HCT116 (cell line): ENCODE data around the gene DHX16. TPM values are rescaled to one million over a fixed set of nuclear protein-coding genes. Genes with fewer than 3 reads are reported as not detected.

ENCODE experiments used
- ATAC-seq: fragments of 200-7000 bp; cut with Tn5 transposase; 2 replicates; pipeline ENCODE4 v1.9.1; 2020; ENCODE audit warnings: mild to moderate bottlenecking, moderate library complexity
- BruUV-seq: library from RNA; stranded (reverse); fragments of 400-500 nt; replicated peaks from 2 replicates; lab custom pipeline; 2021; lab: Mats Ljungman, UMichigan
- CTCF ChIA-PET: fragments of 300-600 bp; sonication (Branson Sonifier 250); formaldehyde crosslinking; loops from one replicate; lab custom pipeline; 2021; ENCODE audit warnings: antibody characterized with exemption; lab: Charles Lee
- POLR2A ChIA-PET: fragments of 300-600, 350-600 bp; sonication (Branson Sonifier 250); formaldehyde crosslinking; loops from one replicate; lab custom pipeline; 2021; ENCODE audit warnings: antibody characterized with exemption; lab: Charles Lee
- RAD21 ChIA-PET, 2 experiments: fragments of 300-600 bp; sonication (Branson Sonifier 250); formaldehyde crosslinking; loops; one replicate each; lab custom pipeline; 2023; ENCODE audit warnings: low total read pairs in 2 of 2; ENCODE audit not compliant: uncharacterized antibody in 2 of 2, unreplicated experiment in 2 of 2, low non-redundant PET in 1 of 2; lab: Charles Lee
- DNase-seq: peaks from one replicate; pipeline ENCODE4 v3.0.0-alpha.2; 2010; ENCODE audit warnings: low read depth, low spot score
- H2AFZ ChIP-seq: fragments of 200-600 bp; shearing (Covaris generic), sonication (generic); 2 replicates; pipeline ENCODE4 v1.6.1; 2017; ENCODE audit warnings: low read depth, mixed run types, mixed read lengths, antibody characterized with exemption, low read length; ENCODE audit not compliant: poor library complexity, severe bottlenecking
- H3K27ac ChIP-seq: 2 replicates; pipeline ENCODE4 v1.5.1; 2012; ENCODE audit warnings: low read depth, low read length
- H3K27me3 ChIP-seq: fragments of 200-600 bp; sonication (generic); 2 replicates; pipeline ENCODE4 v1.6.1; 2016; ENCODE audit warnings: mixed run types, low read length, mixed read lengths; ENCODE audit not compliant: insufficient read depth
- H3K36me3 ChIP-seq, 2 experiments: fragments of 200-500 bp in 1 of 2; fragments of 200-600 bp in 1 of 2; sonication (Bioruptor generic) in 1 of 2; sonication (generic) in 1 of 2; 2 replicates each; pipeline versions ENCODE4 v1.5.1 to v1.6.1; 2014 to 2016; ENCODE audit warnings: low read length in 2 of 2, inconsistent platforms in 1 of 2, mixed read lengths in 1 of 2, mixed run types in 1 of 2; ENCODE audit not compliant: insufficient read depth in 2 of 2, control insufficient read depth in 1 of 2
- H3K4me1 ChIP-seq, 2 experiments: fragments of 200-600 bp in 1 of 2; sonication (generic) in 1 of 2; 2 replicates each; pipeline versions ENCODE4 v1.5.1 to v1.6.1; 2012 to 2017; ENCODE audit warnings: low read length in 2 of 2, inconsistent platforms in 1 of 2, mild to moderate bottlenecking in 1 of 2, mixed read lengths in 1 of 2, mixed run types in 1 of 2, moderate library complexity in 1 of 2; ENCODE audit not compliant: insufficient read depth in 2 of 2, control insufficient read depth in 1 of 2
- H3K4me2 ChIP-seq: fragments of 200-600 bp; sonication (generic); 2 replicates; pipeline ENCODE4 v1.6.1; 2017; ENCODE audit warnings: mixed run types, low read length, mixed read lengths
- H3K4me3 ChIP-seq, 2 experiments: fragments of 200-600 bp in 1 of 2; sonication (generic) in 1 of 2; replicated peaks in 1 of 2; 2 replicates each; pipeline ENCODE4 v1.5.1; 2011 to 2016; ENCODE audit warnings: low read length in 2 of 2, control low read depth in 1 of 2, low read depth in 1 of 2, mild to moderate bottlenecking in 1 of 2, mixed read lengths in 1 of 2, mixed run types in 1 of 2
- H3K79me2 ChIP-seq: fragments of 200-600 bp; sonication (generic); 2 replicates; pipeline ENCODE4 v1.6.1; 2017; ENCODE audit warnings: mild to moderate bottlenecking, mixed run types, low read length, moderate library complexity, mixed read lengths; ENCODE audit not compliant: insufficient read depth
- H3K9ac ChIP-seq: fragments of 200-600 bp; sonication (generic); 2 replicates; pipeline ENCODE4 v1.6.1; 2016; ENCODE audit warnings: low read length, mixed read lengths
- H3K9me2 ChIP-seq: fragments of 200-600 bp; sonication (generic), shearing (Covaris generic); 2 replicates; pipeline ENCODE4 v1.6.1; 2017; ENCODE audit warnings: mixed run types, mild to moderate bottlenecking, moderate library complexity; ENCODE audit not compliant: insufficient read depth
- H3K9me3 ChIP-seq, 2 experiments: fragments of 200-500 bp in 1 of 2; fragments of 200-600 bp in 1 of 2; sonication (Bioruptor generic) in 1 of 2; sonication (generic) in 1 of 2; 2 replicates each; pipeline ENCODE4 v1.6.1; 2014 to 2017; ENCODE audit warnings: low read length in 2 of 2, mixed read lengths in 2 of 2, inconsistent platforms in 1 of 2, low read depth in 1 of 2, mild to moderate bottlenecking in 1 of 2, mixed run types in 1 of 2, moderate library complexity in 1 of 2; ENCODE audit not compliant: control insufficient read depth in 1 of 2, insufficient read depth in 1 of 2
- H4K20me1 ChIP-seq: fragments of 200-600 bp; sonication (generic), shearing (Covaris generic); 2 replicates; pipeline ENCODE4 v1.6.1; 2017; ENCODE audit warnings: mixed run types, mild to moderate bottlenecking, moderate library complexity; ENCODE audit not compliant: insufficient read depth
- CBX3 ChIP-seq: IDR thresholded peaks from 2 replicates; pipeline ENCODE4 v1.6.1; 2012; ENCODE audit warnings: low read depth
- CTCF ChIP-seq, 3 experiments: fragments of 200-600 bp in 1 of 3; sonication (generic) in 1 of 3; IDR thresholded peaks in 2 of 3; conservative IDR thresholded peaks in 1 of 3; 2 replicates each; pipeline ENCODE4 v1.5.1; 2012 to 2017; ENCODE audit warnings: low read depth in 2 of 3, low read length in 2 of 3, antibody characterized with exemption in 1 of 3, borderline replicate concordance in 1 of 3, control low read depth in 1 of 3, mild to moderate bottlenecking in 1 of 3, mixed read lengths in 1 of 3, mixed run types in 1 of 3, moderate library complexity in 1 of 3; ENCODE audit not compliant: insufficient read depth in 1 of 3
- EZH2 ChIP-seq: fragments of 200-600 bp; sonication (generic); IDR thresholded peaks from 2 replicates; pipeline ENCODE4 v1.6.1; 2017; ENCODE audit warnings: antibody characterized with exemption, mixed run types
- EZH2phosphoT487 ChIP-seq: fragments of 200-600 bp; IDR thresholded peaks from 2 replicates; pipeline ENCODE4 v1.6.1; 2018; ENCODE audit warnings: antibody characterized with exemption, borderline replicate concordance
- FOSL1 ChIP-seq: IDR thresholded peaks from 2 replicates; pipeline ENCODE4 v1.6.1; 2012; ENCODE audit warnings: low read depth
- POLR2A ChIP-seq: IDR thresholded peaks from 2 replicates; pipeline ENCODE4 v1.7.0; 2011; ENCODE audit warnings: borderline replicate concordance; ENCODE audit not compliant: insufficient read depth, insufficient read length; ENCODE audit errors: extremely low read depth
- SP1 ChIP-seq: IDR thresholded peaks from 2 replicates; pipeline ENCODE4 v1.6.1; 2012; ENCODE audit warnings: low read depth
- YY1 ChIP-seq: IDR thresholded peaks from 2 replicates; pipeline ENCODE4 v1.6.1; 2011; ENCODE audit warnings: low read length, low read depth, moderate library complexity, mild to moderate bottlenecking; ENCODE audit not compliant: insufficient replicate concordance; ENCODE audit errors: extremely low read depth
- ZFX ChIP-seq: fragments of 450-650 bp; IDR thresholded peaks from 2 replicates; pipeline ENCODE4 v1.6.1; 2017
- ZNF274 ChIP-seq: fragments of 200-500 bp; sonication (Bioruptor generic); IDR thresholded peaks from 2 replicates; pipeline ENCODE4 v1.6.1; 2014; ENCODE audit warnings: mild to moderate bottlenecking, low read depth, low read length, inconsistent platforms
- intact Hi-C: fragments of 100-400 bp; cut with micrococcal nuclease; formaldehyde crosslinking; loops from 2 replicates; pipeline ENCODE4 v1.10.0; 2022
- total RNA-seq: library from RNA; stranded (reverse); gene quantifications from one replicate; pipeline ENCODE4 v1.2.1, GENCODE V29; 2021; ENCODE audit not compliant: unreplicated experiment
- TF ChIP-seq, protein P1 (sequence below): IDR thresholded peaks from 2 replicates; pipeline ENCODE4 v1.6.1; 2012
- TF ChIP-seq, protein P2 (sequence below): IDR thresholded peaks from 2 replicates; pipeline ENCODE4 v1.6.1; 2012

Gene DHX16
- total RNA-seq, 1 experiment from 2014 or later = 46.0 TPM

DNA sequence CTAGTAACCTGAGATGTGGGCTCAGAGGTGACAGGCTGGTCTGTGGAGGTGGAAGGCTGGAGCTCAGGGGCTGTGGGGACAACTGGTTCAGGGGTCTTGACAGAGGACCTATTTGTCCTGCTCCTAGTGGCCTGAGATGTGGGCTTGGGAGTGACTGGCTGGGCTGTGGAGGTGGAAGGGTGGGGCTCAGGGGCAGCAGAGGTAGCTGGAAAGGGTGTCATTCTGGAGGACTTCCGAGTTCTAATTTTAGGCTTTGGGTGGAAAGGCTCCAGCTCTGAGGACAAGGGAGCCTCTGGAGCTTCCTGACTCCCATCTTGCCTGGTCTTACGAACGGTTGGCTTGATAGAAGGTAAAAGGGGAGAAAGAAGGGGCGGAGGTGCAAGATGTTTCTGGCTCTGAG is 32.8 kb upstream of the DHX16 start:
- DNase-seq = no peak

More for the DNA sequence above, 32.8 kb upstream of the DHX16 start:
- H3K4me2 ChIP-seq = no peak overlapping the region
- no peaks in the 10 kb centered on the region for H4K20me1 ChIP-seq
- intact Hi-C loops = no loop called here
- POLR2A ChIA-PET = no interaction called here
- H3K27ac ChIP-seq = no peak overlapping the region
- H3K4me3 ChIP-seq = no peak overlapping the region
- H3K9me3 ChIP-seq = no peaks in the 10 kb centered on the region
- TF ChIP-seq ZNF274 (no peak), POLR2A (no peak), YY1 (no peak), CBX3 (no peak), FOSL1 (no peak), ZFX (no peak), SP1 (no peak), EZH2 (no peak), CTCF (IDR thresholded peaks at IDR 0.05 in 2 of 3, conservative IDR thresholded peaks at IDR 0.05 in 1 of 3; ENCODE audit: borderline replicate concordance in 1 of 3, insufficient read depth in 1 of 3, low read depth in 2 of 3, low read length in 2 of 3) (no peak), EZH2phosphoT487 (no peak)
- TF ChIP-seq, protein P1, sequence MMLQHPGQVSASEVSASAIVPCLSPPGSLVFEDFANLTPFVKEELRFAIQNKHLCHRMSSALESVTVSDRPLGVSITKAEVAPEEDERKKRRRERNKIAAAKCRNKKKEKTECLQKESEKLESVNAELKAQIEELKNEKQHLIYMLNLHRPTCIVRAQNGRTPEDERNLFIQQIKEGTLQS = no peak
- TF ChIP-seq, protein P2, sequence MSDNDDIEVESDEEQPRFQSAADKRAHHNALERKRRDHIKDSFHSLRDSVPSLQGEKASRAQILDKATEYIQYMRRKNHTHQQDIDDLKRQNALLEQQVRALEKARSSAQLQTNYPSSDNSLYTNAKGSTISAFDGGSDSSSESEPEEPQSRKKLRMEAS = no peak
- H3K9me2 ChIP-seq = no peaks in the 10 kb centered on the region
- peaks cover 10 to 11% of the 10 kb centered on the region in 2 experiments; a peak in 3 of 4 replicates for H3K36me3 ChIP-seq
- H3K4me1 ChIP-seq = peaks cover 4 to 10% of the 10 kb centered on the region in 2 experiments; a peak in 3 of 4 replicates
- BruUV-seq = no TSS peak
- CTCF ChIA-PET = no interaction called here
- no peak overlapping the region for H2AFZ ChIP-seq
- H3K9ac ChIP-seq = no peak overlapping the region
- no peaks in the 10 kb centered on the region for H3K27me3 ChIP-seq
- H3K79me2 ChIP-seq = no peaks in the 10 kb centered on the region
- RAD21 ChIA-PET = no interaction called here
- ATAC-seq = no peak
